Left lung (tissue), 10 donors: ENCODE results near the gene SPRY4. TPM values are rescaled to one million over a fixed set of nuclear protein-coding genes. Genes with fewer than 3 reads are reported as not detected.
A peak's percentile ranks its signal among the peaks of the same experiment; 100 is the strongest.

Experiments used
- ATAC-seq: fragments of 200-7000 bp; cut with Tn5 transposase; one replicate; pipeline ENCODE4 v1.9.1; 2020; ENCODE audit warnings: moderate library complexity
- DNase-seq, 4 donors: peaks; one replicate each; pipeline ENCODE4 v3.0.0-alpha.2; 2013 to 2020
- H3K27ac ChIP-seq, 2 donors: fragments of 200-600 bp; sonication (generic) in 1 of 2; one replicate each; pipeline versions ENCODE4 v1.5.0 to v1.8.0; 2020 to 2021
- H3K27me3 ChIP-seq, 2 donors: fragments of 200-600 bp; sonication (generic) in 1 of 2; one replicate each; pipeline versions ENCODE4 v1.5.0 to v1.8.0; 2020 to 2021
- H3K36me3 ChIP-seq, 2 donors: fragments of 200-600 bp; sonication (generic) in 1 of 2; one replicate each; pipeline versions ENCODE4 v1.5.0 to v1.8.0; 2020 to 2021
- H3K4me1 ChIP-seq, 2 donors: fragments of 200-600 bp; one replicate each; pipeline ENCODE4 v1.8.0; 2021
- H3K4me3 ChIP-seq, 2 donors: fragments of 200-600 bp; sonication (generic) in 1 of 2; one replicate each; pipeline versions ENCODE4 v1.5.0 to v1.8.0; 2020 to 2021; ENCODE audit warnings: mild to moderate bottlenecking in 1 of 2
- H3K9me3 ChIP-seq, 2 donors: fragments of 200-600 bp; sonication (generic) in 1 of 2; one replicate each; pipeline versions ENCODE4 v1.5.0 to v1.8.0; 2020 to 2021
- CTCF ChIP-seq, 2 donors: fragments of 200-600 bp; sonication (generic) in 1 of 2; IDR thresholded peaks; one replicate each; pipeline versions ENCODE4 v1.5.0 to v1.8.0; 2021; ENCODE audit warnings: antibody characterized with exemption in 2 of 2
- intact Hi-C, 2 donors: fragments of 100-400 bp; cut with DNase I; formaldehyde crosslinking; loops; one replicate each; pipeline versions ENCODE4 v1.11.2 to v1.14.2; 2022
- polyA plus RNA-seq, 6 donors: library from polyadenylated mRNA; unstranded; fragments of 120-200 nt; gene quantifications; one replicate each; pipeline ENCODE4 v1.2.1, GENCODE V29; 2013; ENCODE audit not compliant: insufficient read length in 6 of 6
- total RNA-seq, 2 donors: library from RNA; stranded (reverse); fragmentation: NEBNext Ultra II Directional; extraction: Animal tissue kit (Norgen Biotek cat#: 25700); gene quantifications; one replicate each; pipeline ENCODE4 v1.2.1, GENCODE V29; 2021
- donor health status: DM: no; HTN: yes; CAD: no.
- donor health status: DM: no; HTN: no; CAD: no.

SPRY4 gene
- total and polyA plus RNA-seq, 8 donors = 28.9 to 56.5 (median 45.9) TPM

DNA sequence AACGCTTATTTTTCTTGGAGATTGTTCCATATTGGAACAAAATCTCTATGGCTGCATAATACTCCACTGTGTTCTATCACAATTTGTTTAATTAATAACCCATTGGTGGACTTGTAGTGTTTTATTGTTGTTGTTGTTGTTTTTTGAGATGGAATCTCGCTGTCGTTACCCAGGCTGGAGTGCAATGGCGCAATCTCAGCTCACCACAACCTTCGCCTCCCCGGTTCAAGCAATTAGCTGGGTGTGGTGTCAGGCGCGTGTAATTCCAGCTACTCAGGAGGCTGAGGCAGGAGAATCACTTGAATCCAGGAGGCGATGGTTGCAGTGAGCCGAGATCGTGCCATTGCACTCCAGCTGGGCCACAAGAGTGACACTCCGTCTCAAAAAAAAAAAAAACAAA, 38.7 kb downstream of the SPRY4 start:
- no peaks in the 10 kb centered on the region for H3K27me3 ChIP-seq
- H3K36me3 ChIP-seq = no peaks in the 10 kb centered on the region
- H3K27ac ChIP-seq = no peak overlapping the region
- no peak for TF ChIP-seq CTCF (IDR thresholded peaks at IDR 0.05)
- H3K4me3 ChIP-seq = no peak overlapping the region
- DNase-seq = no peak
- H3K9me3 ChIP-seq = no peaks in the 10 kb centered on the region
- no peak for ATAC-seq
- H3K4me1 ChIP-seq = peaks cover 7 to 8% of the 10 kb centered on the region in 2 donors
- intact Hi-C loops = no loop called here

DNA sequence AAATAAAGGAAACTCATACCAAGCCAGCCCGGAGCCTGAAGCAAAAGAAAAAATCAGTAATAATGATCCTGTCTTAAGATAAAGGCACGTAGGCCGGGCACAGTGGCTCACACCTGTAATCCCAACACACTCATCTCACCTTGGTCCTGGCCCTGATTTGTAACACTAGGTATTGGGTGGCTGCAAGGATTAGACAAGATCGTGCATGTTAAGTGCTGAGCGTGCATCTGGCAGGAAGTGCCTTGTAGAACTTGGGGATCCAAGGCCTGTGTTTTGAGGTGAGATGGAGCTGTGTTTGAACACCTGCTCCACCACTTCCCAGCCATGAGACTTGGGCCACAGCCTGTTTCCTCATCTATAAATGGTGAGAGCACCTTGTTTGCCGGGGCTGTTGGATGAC, 41.5 kb downstream of the SPRY4 start:
- Histone ChIP-seq H3K27ac (no peak overlapping the region), H3K27me3 (no peaks in the 10 kb centered on the region), H3K4me1 (peaks cover 0 to 4% of the 10 kb centered on the region in 2 donors), H3K36me3 (no peaks in the 10 kb centered on the region), H3K4me3 (no peak overlapping the region), H3K9me3 (no peaks in the 10 kb centered on the region)
- no peak for TF ChIP-seq CTCF (IDR thresholded peaks at IDR 0.05)
- intact Hi-C loops = no loop called here
- ATAC-seq (no peak), DNase-seq (no peak)

GRCh38 chr5:142281966-142282365, 42.9 kb downstream of the SPRY4 start:
- H3K4me1 ChIP-seq = no peaks in the 10 kb centered on the region
- no peak overlapping the region for H3K4me3 ChIP-seq
- H3K27ac ChIP-seq = no peak overlapping the region
- intact Hi-C loops = no loop called here
- H3K9me3 ChIP-seq = no peaks in the 10 kb centered on the region
- TF ChIP-seq CTCF (IDR thresholded peaks at IDR 0.05) = no peak
- no peak for DNase-seq
- no peaks in the 10 kb centered on the region for H3K27me3 ChIP-seq
- no peaks in the 10 kb centered on the region for H3K36me3 ChIP-seq
- ATAC-seq = no peak

- Histone ChIP-seq H3K9me3 (no peaks in the 10 kb centered on the region), H3K27me3 (no peaks in the 10 kb centered on the region), H3K4me1 (no peaks in the 10 kb centered on the region), H3K4me3 (no peak overlapping the region), H3K36me3 (no peaks in the 10 kb centered on the region), H3K27ac (peak overlapping the region in 1 of 2 donors; percentile 55)
- DNase-seq = no peak
- TF ChIP-seq CTCF (IDR thresholded peaks at IDR 0.05) = no peak
- intact Hi-C loops = no loop called here
- no peak for ATAC-seq
Measured at GRCh38 chr5:142281008-142281367, 43.8 kb downstream of the SPRY4 start.

DNA sequence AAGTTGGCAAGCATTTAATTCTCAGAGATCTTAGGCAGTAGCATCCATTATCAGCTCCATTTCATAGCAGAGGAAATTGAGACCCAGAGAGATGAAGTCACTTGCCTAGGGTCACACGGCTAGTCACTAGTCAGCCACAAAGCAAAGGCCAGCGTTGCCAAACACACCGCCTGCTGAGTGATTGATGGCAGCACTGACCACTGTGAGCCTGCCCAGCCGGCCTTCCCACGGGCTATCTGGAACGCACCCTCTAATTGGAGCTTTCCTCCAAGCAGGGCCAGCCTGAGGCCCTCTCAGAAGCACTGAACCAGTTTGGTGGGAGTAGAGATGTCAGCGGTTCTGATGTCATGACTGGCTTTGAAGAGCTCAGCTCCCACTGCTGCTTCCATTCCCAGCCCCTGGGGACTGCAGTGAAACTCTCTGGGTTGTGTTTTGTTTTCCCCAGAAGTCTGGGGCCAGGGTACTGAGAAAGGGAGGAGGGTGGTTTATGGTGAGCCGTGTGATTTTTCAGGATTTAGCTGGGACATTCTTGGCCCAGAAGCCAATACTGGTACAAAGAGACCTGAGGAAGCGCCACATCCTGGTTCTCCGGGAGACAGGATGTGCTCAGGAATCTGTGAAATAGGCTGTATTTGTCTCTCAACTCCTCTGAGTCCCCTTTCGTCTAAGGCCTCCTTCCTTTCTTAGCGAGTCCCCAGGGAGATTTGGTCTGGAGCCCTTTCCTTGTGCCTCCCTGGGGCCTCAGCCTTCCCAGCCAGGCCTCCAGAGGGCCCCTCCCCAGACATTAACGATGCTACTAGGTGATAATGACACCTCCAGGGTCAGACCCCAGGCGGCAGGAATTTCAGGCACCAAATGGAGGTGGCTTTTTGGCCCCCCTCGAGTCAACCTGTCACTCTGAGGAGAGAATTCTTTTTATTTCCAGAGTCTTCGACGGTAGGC, 44.5 kb downstream of the SPRY4 start:
- no peak for TF ChIP-seq CTCF (IDR thresholded peaks at IDR 0.05)
- Histone ChIP-seq H3K27ac (peak overlapping the region in 1 of 2 donors; percentile 55), H3K4me3 (no peak overlapping the region), H3K27me3 (no peaks in the 10 kb centered on the region), H3K4me1 (no peaks in the 10 kb centered on the region), H3K36me3 (no peaks in the 10 kb centered on the region), H3K9me3 (no peaks in the 10 kb centered on the region)
- ATAC-seq (peak; percentile 53), DNase-seq (peak in 1 of 4 donors; percentile 51)
- intact Hi-C loops = no loop called here
